Muscle of back (tissue), 13 donors: ENCODE data around the gene COL11A2. TPM values are rescaled to one million over a fixed set of nuclear protein-coding genes. Genes with fewer than 3 reads are reported as not detected.
A peak's percentile ranks its signal among the peaks of the same experiment; 100 is the strongest.
"Not testable (repeated sequence)": the region's sequence is repeated elsewhere in the genome, so short reads cannot be mapped to it uniquely, and the experiment has no call there.

Source experiments
- DNase-seq, 3 donors: peaks; one replicate each; pipeline versions ENCODE4 v3.0.0 to v3.0.0-alpha.2; 2013
- long read RNA-seq, 9 donors: transcript quantifications; one replicate each; lab custom pipeline, GENCODE V29; 2026
- polyA plus RNA-seq, 10 donors: library from polyadenylated mRNA; unstranded; fragments of 120-200 nt; gene quantifications; one replicate each; pipeline ENCODE4 v1.2.1, GENCODE V29; 2013; ENCODE audit not compliant: insufficient read length in 10 of 10

Gene COL11A2
- polyA plus RNA-seq, result 100 to 1,000 TPM in 2 of 10 donors, 10 to 100 TPM in 8; 20.5 to 134 (median 61.0) TPM
- long read RNA-seq, donor 1, full-length matches to known transcripts, result 17 of 46 reads
- long read RNA-seq, donor 1, partial matches to known transcripts, result 29 of 46 reads
- long read RNA-seq, donor 1, other reads (novel, unspliced or antisense), result 0 of 46 reads
- long read RNA-seq, donor 2, transcript COL11A2-204 (5 exons, 1,194 nt), result major isoform, 12 of 12 reads
- long read RNA-seq, donor 2, partial matches to known transcripts, result 0 of 12 reads
- long read RNA-seq, donor 2, other reads (novel, unspliced or antisense), result 0 of 12 reads
- long read RNA-seq, donor 3, result 0 reads
- long read RNA-seq, donor 4, full-length matches to known transcripts, result 9 of 9 reads
- long read RNA-seq, donor 4, partial matches to known transcripts, result 0 of 9 reads
- long read RNA-seq, donor 4, other reads (novel, unspliced or antisense), result 0 of 9 reads
- long read RNA-seq, donor 5, transcript COL11A2-204 (5 exons, 1,194 nt), result major isoform, 11 of 11 reads
- long read RNA-seq, donor 5, partial matches to known transcripts, result 0 of 11 reads
- long read RNA-seq, donor 5, other reads (novel, unspliced or antisense), result 0 of 11 reads
- long read RNA-seq, donor 6, full-length matches to known transcripts, result 11 of 11 reads
- long read RNA-seq, donor 6, partial matches to known transcripts, result 0 of 11 reads
- long read RNA-seq, donor 6, other reads (novel, unspliced or antisense), result 0 of 11 reads
- long read RNA-seq, donor 7, full-length matches to known transcripts, result 18 of 18 reads
- long read RNA-seq, donor 7, partial matches to known transcripts, result 0 of 18 reads
- long read RNA-seq, donor 7, other reads (novel, unspliced or antisense), result 0 of 18 reads
- long read RNA-seq, donor 8, partial matches to known transcripts, result 0 of 4 reads
- long read RNA-seq, donor 8, other reads (novel, unspliced or antisense), result 0 of 4 reads
- long read RNA-seq, donor 9, partial matches to known transcripts, result 0 of 1 reads
- long read RNA-seq, donor 9, other reads (novel, unspliced or antisense), result 0 of 1 reads

DNA sequence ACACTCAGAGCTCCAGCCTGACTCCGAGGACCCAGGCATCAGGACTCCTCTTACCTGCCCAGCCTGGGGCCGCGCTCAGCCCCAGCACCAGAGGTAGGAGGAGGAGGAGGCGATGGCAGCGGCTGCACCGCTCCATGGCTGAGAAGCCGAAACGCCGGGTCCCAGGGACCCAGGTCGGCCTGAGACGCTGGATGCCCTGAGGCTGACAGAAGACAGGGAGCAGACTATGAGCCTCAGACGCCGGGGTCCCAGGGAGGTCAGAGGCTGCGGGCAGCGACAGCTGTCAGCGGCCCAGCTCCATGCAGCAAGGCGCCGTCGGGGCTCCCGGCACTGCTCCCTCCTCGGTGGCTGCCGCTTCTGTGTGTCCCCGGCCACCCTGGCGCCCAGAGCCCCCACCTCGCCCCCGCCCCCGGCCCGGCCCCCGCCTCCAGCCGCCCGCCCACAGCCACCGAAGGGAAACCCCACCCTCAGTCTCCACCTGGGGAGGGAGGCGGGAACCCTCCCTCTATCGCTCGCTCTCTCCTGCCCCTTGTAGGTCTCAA is at the start of gene COL11A2:
TSS of gene COL11A2 (minus strand) at position 363 of the 542 bp plus-strand sequence. CDS start at position 136, 227 bp downstream.
- DNase-seq, result peak in 1 of 3 donors; percentile 40

- DNase-seq, result no peak
Measured at GRCh38 chr6:33241968-33242367, 49.7 kb upstream of the COL11A2 start.

GRCh38 chr6:33237741-33238140 is 45.5 kb upstream of the COL11A2 start:
- DNase-seq, result no peak

GRCh38 chr6:33236852-33237251 is 44.6 kb upstream of the COL11A2 start:
- DNase-seq, result no peak

- DNase-seq, result no peak
Measured at GRCh38 chr6:33236328-33236727, 44.1 kb upstream of the COL11A2 start.

DNA sequence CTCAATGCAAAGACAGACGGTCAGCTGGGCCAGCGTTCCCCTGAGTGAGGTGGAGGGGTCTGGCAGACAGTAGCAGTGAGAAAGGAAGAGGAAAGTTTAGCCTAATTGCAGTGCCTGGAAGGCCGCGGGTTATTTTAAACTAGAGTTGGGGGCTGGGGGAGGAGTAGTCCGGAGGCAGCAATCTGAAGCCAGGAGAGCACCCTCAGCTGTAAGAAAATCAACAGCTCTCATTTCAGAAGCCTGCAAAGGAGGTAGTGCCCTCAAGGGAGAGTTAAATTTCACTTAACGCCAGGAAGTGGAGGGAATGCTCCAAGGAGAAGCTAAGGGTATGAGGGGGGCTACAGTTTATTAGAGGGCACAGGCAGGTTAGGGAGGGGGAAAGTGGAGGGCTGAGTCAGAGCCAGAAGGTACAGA is 43.0 kb upstream of the COL11A2 start:
- DNase-seq, result no peak

GRCh38 chr6:33226503-33227120 is 34.3 kb upstream of the COL11A2 start:
- not testable (repeated sequence) for DNase-seq

DNA sequence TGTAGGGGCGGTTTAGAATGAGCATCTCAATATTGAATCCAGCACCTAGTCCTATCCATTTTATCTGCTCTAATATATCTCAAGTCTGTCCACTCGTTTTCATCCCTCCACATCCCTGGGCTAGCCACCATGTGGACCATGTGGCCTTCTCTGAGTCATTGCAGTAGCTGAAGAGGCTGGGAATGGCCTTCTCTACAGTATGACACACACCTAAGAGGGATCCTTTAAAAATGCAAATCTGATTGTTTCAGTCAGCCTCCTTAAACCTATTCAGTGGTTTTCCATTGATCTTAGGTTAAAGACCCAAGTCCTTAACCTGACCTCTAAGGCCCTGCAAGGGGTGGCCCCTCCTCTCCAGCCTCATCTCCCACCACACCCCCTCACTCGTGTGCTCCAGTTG is 25.4 kb upstream of the COL11A2 start:
- DNase-seq, result no peak

GRCh38 chr6:33217246-33217645 is 25.0 kb upstream of the COL11A2 start:
- no peak for DNase-seq

DNA sequence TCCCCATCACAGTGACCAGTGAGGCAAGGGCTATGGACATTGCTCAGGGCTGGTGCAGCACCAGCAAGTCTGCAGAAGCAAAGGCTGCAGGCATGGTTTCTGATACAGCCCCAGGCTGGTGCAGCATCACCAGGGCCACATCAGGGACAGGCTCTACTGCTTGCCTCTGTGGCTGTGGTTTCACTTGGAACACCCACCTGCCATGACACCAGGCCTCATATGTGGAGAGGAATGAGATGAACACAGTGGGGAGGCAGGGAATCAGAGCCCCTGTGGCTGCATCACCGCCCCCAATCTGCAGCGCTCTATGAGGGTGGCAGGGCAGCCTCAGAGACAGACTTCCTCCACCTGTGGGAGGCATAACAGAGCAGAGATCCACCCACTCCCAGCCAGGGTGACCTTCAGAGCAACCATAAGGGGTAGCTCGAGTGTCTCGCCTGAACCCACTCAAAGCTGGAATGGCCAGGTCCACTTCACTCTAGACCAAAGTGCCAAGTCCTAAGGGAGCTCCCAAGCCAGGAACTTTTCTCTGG is 23.9 kb upstream of the COL11A2 start:
- DNase-seq, result no peak

DNA sequence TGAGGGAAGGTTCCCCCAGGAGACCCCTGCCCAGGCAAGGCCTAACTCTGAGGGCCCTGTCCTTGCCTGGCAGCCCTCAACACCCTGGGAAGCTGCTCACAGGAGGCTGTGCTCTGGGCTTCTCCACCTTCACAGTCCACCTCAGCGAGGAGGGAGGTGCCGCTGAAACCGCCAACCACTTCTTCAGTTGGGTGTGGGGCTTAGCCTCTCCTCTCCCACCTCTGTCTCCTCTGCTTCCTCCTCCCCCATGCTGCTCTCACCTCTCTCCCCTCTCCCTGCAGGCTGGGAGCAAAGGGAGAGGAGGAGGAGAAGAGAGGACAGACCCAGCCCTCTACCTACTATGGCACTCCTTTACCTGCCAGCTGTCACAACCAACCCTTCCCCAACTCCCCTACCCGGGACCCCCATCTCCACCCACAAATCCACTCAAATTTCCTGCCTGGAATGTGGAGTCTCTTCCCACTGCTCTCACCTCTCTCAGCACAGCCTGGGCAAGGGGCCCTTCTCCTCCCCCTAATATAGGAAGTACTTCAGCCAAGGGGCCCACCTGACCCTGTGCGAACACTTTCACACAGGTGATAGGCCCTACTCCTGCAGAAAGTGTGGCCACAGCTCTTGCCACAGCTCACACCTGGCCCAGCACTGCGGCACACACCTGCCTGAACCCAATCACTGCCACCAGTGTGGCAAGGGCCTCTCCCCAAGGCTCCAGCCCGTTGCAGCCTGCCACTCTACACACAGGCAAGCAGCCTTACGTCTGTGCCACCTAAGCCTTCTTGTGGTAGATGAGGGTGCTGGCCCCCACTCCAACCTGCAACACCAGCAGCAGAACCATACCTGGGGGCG is 23.2 kb upstream of the COL11A2 start:
- DNase-seq, result no peak

GRCh38 chr6:33213989-33214335 is 21.7 kb upstream of the COL11A2 start:
- DNase-seq, result no peak

DNA sequence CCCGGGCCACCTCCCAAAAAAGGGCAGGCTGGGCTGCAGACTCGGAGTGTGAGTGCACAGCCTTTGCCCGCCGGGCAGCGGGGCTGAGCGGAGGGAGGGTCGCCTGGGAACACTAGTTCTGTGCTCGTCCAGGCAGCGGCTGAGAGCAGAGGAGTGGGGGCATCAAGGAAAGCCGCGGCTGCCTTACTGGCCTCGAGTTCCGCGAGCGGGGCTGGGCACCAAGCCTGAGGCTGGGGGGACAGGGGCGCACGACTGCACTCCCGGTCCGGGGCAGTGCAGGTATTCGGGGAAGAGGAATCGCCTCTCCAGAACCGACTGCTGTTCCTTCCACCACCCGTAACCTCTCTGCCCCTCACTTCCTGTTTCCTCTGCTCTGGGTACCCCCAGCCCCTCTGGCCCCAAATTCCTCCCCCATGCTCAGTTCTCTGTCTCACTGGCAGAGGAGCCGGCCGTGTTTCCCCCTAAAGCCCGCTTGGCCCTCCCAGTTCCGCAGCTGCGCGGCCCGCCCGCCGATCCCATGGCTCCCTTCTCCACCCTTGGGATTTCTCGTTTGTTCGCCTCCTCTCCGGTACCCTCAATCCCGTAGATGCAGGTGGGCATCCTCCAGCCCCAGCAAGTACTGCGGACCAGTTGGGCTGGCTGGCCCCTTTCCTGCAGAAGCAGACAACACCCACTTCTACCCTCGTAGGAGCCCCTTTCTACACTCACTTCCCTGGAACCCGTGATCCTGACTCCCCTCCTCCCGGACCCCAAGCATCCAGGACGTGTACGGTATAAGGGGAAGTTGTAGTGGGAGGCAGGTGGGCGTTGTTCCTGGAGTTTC is 21.1 kb upstream of the COL11A2 start:
- peak in 1 of 3 donors; percentile 75 for DNase-seq

DNA sequence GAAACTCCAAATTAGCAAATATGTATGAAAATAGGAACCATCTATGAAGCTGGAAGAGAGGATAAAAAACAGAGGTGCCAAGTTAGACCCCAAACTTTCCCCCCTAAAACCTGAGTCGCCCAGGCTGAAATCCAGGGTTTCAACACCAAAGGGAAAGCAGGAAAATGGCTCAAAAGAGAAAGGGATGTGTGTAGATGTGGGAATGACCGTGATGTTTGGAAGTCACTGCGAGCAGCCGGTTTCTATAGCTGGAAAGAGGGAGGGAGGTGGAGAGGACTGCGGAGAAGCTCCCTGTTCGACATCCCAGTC is 20.5 kb upstream of the COL11A2 start:
- DNase-seq, result no peak

GRCh38 chr6:33211666-33212422 is 19.6 kb upstream of the COL11A2 start:
- no peak for DNase-seq

DNA sequence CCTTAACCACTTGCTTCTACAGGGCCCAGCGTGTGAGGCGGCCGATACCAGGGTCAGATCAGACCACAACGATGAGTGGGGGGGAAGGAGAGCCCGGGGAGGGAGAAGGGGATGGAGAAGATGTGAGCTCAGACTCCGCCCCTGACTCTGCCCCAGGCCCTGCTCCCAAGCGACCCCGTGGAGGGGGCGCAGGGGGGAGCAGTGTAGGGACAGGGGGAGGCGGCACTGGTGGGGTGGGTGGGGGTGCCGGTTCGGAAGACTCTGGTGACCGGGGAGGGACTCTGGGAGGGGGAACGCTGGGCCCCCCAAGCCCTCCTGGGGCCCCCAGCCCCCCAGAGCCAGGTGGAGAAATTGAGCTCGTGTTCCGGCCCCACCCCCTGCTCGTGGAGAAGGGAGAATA is 18.9 kb upstream of the COL11A2 start:
- DNase-seq, result no peak

DNA sequence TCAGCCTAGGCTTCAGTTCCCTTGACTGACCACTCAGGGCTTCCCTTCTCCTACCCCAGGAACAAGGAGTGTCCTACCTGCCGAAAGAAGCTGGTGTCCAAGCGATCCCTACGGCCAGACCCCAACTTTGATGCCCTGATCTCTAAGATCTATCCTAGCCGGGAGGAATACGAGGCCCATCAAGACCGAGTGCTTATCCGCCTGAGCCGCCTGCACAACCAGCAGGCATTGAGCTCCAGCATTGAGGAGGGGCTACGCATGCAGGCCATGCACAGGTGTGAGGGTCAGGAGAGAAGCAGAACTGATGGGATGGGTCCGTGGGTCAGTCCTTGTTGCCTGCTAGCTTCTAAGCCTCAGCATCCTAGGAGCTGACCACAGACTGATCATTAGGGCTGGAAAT is 17.6 kb upstream of the COL11A2 start:
- no peak for DNase-seq

DNA sequence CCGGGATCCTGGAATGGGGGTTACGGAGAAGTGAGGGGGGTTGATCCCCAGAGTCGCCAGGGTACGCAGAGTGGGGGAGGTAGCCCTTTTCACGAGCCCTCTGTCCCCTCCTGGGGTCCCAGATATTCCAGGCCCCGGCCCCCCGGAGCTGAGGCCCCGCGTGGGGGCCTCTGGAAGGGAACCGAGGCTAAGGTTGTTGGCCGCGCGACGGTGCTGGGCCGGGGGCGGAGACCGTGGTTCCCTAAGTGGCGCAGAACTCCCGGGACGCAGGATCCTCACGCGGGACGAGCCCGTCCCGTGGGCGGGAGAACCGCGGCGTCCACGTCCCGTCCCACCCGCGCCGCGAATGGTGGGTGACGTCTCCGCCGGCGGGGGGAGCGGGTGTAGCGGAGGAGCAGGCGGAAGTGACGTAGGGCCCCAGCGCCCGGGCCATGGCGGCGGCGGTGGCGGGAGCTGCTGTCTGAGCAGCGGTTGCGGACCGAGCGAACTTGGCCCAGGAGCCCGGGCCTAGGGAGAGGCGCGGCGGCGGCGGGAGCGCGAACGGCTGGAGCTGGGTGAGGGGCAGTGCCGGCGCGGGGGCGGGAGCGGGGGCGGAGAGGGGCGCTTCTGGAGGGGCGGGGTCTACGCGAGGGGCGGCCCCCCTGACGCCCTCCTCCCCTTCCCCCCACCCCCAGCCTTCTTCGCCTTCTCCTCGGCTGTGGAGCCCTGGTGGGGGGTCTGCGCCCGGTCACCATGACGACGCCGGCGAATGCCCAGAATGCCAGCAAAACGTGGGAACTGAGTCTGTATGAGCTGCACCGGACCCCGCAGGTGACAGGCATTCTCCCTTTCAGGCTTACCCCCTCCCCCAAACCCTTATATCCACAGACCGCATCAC is 16.1 kb upstream of the COL11A2 start, which contains the start of gene RING1:
TSS of gene RING1 (plus strand) at position 410 of the 877 bp plus-strand sequence. CDS start at position 733, 323 bp downstream.
- DNase-seq, result peak; percentile 75 to 96 (median 89)
